ENCODE data around the gene CFAP61. TPM values are rescaled to one million over a fixed set of nuclear protein-coding genes. Genes with fewer than 3 reads are reported as not detected.

Gene CFAP61
- total and polyA plus RNA-seq, 11 donors = 12.1 to 102 (median 41.8) TPM

- Histone ChIP-seq H3K27me3 (peaks cover 0 to 60% (median 28%) of the 10 kb centered on the region in 9 donors), H3K36me3 (no peaks in the 10 kb centered on the region), H3K4me1 (no peaks in the 10 kb centered on the region), H3K27ac (no peak overlapping the region), H3K4me3 (no peak overlapping the region), H3K9me3 (no peaks in the 10 kb centered on the region)
- TF ChIP-seq CTCF (IDR thresholded peaks at IDR 0.05) (no peak), POLR2A (IDR thresholded peaks at IDR 0.05) (no peak)
- intact Hi-C loops (cut with DNase I) = no loop called here
- ATAC-seq = no peak
- WGBS, 4 donors = 55 to 66% (median 59%) methylated on average over 8 of the region's 8 CpGs
- no peak for DNase-seq
These were observed 323.5 kb downstream of the CFAP61 start for GRCh38 chr20:20375862-20376261.

GRCh38 chr20:20386192-20386591, 333.9 kb downstream of the CFAP61 start:
- Histone ChIP-seq H3K4me1 (no peaks in the 10 kb centered on the region), H3K27me3 (peaks cover 0 to 30% (median 7%) of the 10 kb centered on the region in 9 donors), H3K27ac (no peak overlapping the region), H3K4me3 (no peak overlapping the region), H3K36me3 (peaks cover 0 to 11% (median 2%) of the 10 kb centered on the region in 9 donors), H3K9me3 (no peaks in the 10 kb centered on the region)
- TF ChIP-seq POLR2A (IDR thresholded peaks at IDR 0.05) (no peak), CTCF (IDR thresholded peaks at IDR 0.05) (no peak)
- no peak for ATAC-seq
- intact Hi-C loops (cut with DNase I) = no loop called here
- WGBS, 4 donors = 51 to 74% (median 70%) methylated on average over 9 of the region's 9 CpGs
- DNase-seq = no peak

- DNase-seq (no peak), ATAC-seq (no peak)
- no peak overlapping the region for H3K27ac ChIP-seq
- H3K27me3 ChIP-seq = no peaks in the 10 kb centered on the region
- H3K4me3 ChIP-seq = no peak overlapping the region
- no peaks in the 10 kb centered on the region for H3K9me3 ChIP-seq
- TF ChIP-seq CTCF (IDR thresholded peaks at IDR 0.05) = no peak
- WGBS, 4 donors = 95 to 98% (median 97%) methylated on average over 9 of the region's 9 CpGs
- peaks cover 0 to 9% (median 0%) of the 10 kb centered on the region in 12 donors for H3K4me1 ChIP-seq
- peaks cover 0 to 34% (median 25%) of the 10 kb centered on the region in 9 donors for H3K36me3 ChIP-seq
- intact Hi-C loops (cut with DNase I) = no loop called here
These were observed 338.1 kb downstream of the CFAP61 start for GRCh38 chr20:20390393-20390792.

GRCh38 chr20:20391115-20391514, 338.8 kb downstream of the CFAP61 start:
- Histone ChIP-seq H3K4me3 (no peak overlapping the region), H3K36me3 (peaks cover 0 to 40% (median 25%) of the 10 kb centered on the region in 9 donors), H3K4me1 (peaks cover 0 to 9% (median 0%) of the 10 kb centered on the region in 12 donors), H3K9me3 (no peaks in the 10 kb centered on the region), H3K27ac (no peak overlapping the region), H3K27me3 (no peaks in the 10 kb centered on the region)
- intact Hi-C loops (cut with DNase I) = no loop called here
- TF ChIP-seq POLR2A (IDR thresholded peaks at IDR 0.05) (no peak), CTCF (IDR thresholded peaks at IDR 0.05) (no peak)
- 90 to 97% (median 92%) methylated on average over 4 of the region's 4 CpGs for WGBS, 4 donors
- no peak for ATAC-seq
- DNase-seq = no peak

All from heart left ventricle (tissue), 16 donors.